DOHH2 (cell line): ENCODE measurements around the gene NUDT14.

Source experiments
- H3F3A ChIP-seq: fragments of 200-600 bp; sonication (generic), shearing (Covaris generic); 2 replicates; pipeline ENCODE4 v1.6.0; 2016; ENCODE audit warnings: antibody characterized with exemption, mild to moderate bottlenecking; ENCODE audit not compliant: control insufficient read depth, insufficient read depth
- H3K27ac ChIP-seq: fragments of 200-600 bp; sonication (generic); 2 replicates; pipeline ENCODE4 v1.5.1; 2014; ENCODE audit warnings: low read depth, mild to moderate bottlenecking, low read length, moderate library complexity
- H3K27me3 ChIP-seq: fragments of 200-600 bp; sonication (generic); 2 replicates; pipeline ENCODE4 v1.6.1; 2014; ENCODE audit warnings: mild to moderate bottlenecking, low read length, mixed read lengths; ENCODE audit not compliant: control insufficient read depth
- H3K36me3 ChIP-seq: fragments of 200-600 bp; sonication (generic); 2 replicates; pipeline ENCODE4 v1.6.1; 2014; ENCODE audit warnings: mild to moderate bottlenecking, low read length, moderate library complexity, mixed read lengths; ENCODE audit not compliant: control insufficient read depth
- H3K4me1 ChIP-seq: fragments of 200-600 bp; sonication (generic); 2 replicates; pipeline ENCODE4 v1.6.1; 2014; ENCODE audit warnings: mild to moderate bottlenecking, low read length, mixed read lengths; ENCODE audit not compliant: control insufficient read depth
- H3K4me2 ChIP-seq: fragments of 200-600 bp; sonication (generic); 2 replicates; pipeline ENCODE4 v1.6.0; 2014; ENCODE audit warnings: mild to moderate bottlenecking, low read length, moderate library complexity
- H3K4me3 ChIP-seq: fragments of 200-600 bp; sonication (generic); 2 replicates; pipeline ENCODE4 v1.5.1; 2014; ENCODE audit warnings: mild to moderate bottlenecking, low read length, mixed read lengths
- H3K79me2 ChIP-seq: fragments of 200-600 bp; sonication (generic); 2 replicates; pipeline ENCODE4 v1.6.1; 2014; ENCODE audit warnings: mild to moderate bottlenecking, low read length, mixed read lengths; ENCODE audit not compliant: control insufficient read depth
- H3K9me2 ChIP-seq: fragments of 200-600 bp; sonication (generic); replicated peaks from 2 replicates; pipeline ENCODE4 v1.6.1; 2014; ENCODE audit warnings: mild to moderate bottlenecking, low read length, mixed read lengths; ENCODE audit not compliant: control insufficient read depth
- H3K9me3 ChIP-seq: fragments of 200-600 bp; sonication (generic); 2 replicates; pipeline ENCODE4 v1.6.1; 2014; ENCODE audit warnings: antibody characterized with exemption, low read length, mixed read lengths; ENCODE audit not compliant: control insufficient read depth, insufficient read depth
- H4K20me1 ChIP-seq: fragments of 200-600 bp; sonication (generic); 2 replicates; pipeline ENCODE4 v1.6.0; 2014; ENCODE audit warnings: low read depth, mild to moderate bottlenecking, antibody characterized with exemption, low read length, moderate library complexity; ENCODE audit not compliant: control insufficient read depth, insufficient read depth
- CTCF ChIP-seq: fragments of 200-600 bp; sonication (generic); IDR thresholded peaks from one replicate; pipeline ENCODE4 v1.5.1; 2014; ENCODE audit warnings: antibody characterized with exemption, mild to moderate bottlenecking, low read depth, low read length; ENCODE audit not compliant: poor library complexity, severe bottlenecking
- EZH2phosphoT487 ChIP-seq: fragments of 200-600 bp; sonication (generic); IDR thresholded peaks from 2 replicates; pipeline ENCODE4 v1.6.1; 2017; ENCODE audit warnings: borderline replicate concordance, mild to moderate bottlenecking, antibody characterized with exemption, low read length, moderate library complexity, mixed read lengths

The NUDT14 gene

GRCh38 chr14:105171004-105171673, 10.0 kb downstream of the NUDT14 start:
- peaks cover 38% of the 10 kb centered on the region for H3K27me3 ChIP-seq
- H3K27ac ChIP-seq: no peak overlapping the region
- TF ChIP-seq CTCF (no peak), EZH2phosphoT487 (no peak)
- no peaks in the 10 kb centered on the region for H3K9me2 ChIP-seq
- H4K20me1 ChIP-seq: peaks cover 4% of the 10 kb centered on the region; the same call in 1 of the 2 replicates
- peaks cover 37% of the 10 kb centered on the region for H3K4me1 ChIP-seq
- H3K79me2 ChIP-seq: no peaks in the 10 kb centered on the region
- H3F3A ChIP-seq: no peaks in the 10 kb centered on the region
- H3K4me3 ChIP-seq: no peak overlapping the region
- no peaks in the 10 kb centered on the region for H3K36me3 ChIP-seq
- no peaks in the 10 kb centered on the region for H3K9me3 ChIP-seq
- H3K4me2 ChIP-seq: 0 out of 2 replicates have a peak overlapping the region, but pooled peaks have one; percentile 26

GRCh38 chr14:105169776-105170655, 11.1 kb downstream of the NUDT14 start:
- no peak overlapping the region for H3K27ac ChIP-seq
- H3K27me3 ChIP-seq: peaks cover 38% of the 10 kb centered on the region
- no peak for TF ChIP-seq EZH2phosphoT487
- no peak for TF ChIP-seq CTCF

GRCh38 chr14:105168979-105169507, 12.1 kb downstream of the NUDT14 start:
- no peak overlapping the region for H3K27ac ChIP-seq
- peak overlapping the region; percentile 58 for H3K4me3 ChIP-seq
- peak overlapping the region; percentile 61 for H3K4me2 ChIP-seq

More at GRCh38 chr14:105169776-105170655, 11.1 kb downstream of the NUDT14 start:
- Histone ChIP-seq H3K4me1 (peaks cover 26% of the 10 kb centered on the region), H3K9me3 (no peaks in the 10 kb centered on the region), H3K4me3 (no peak overlapping the region), H3K36me3 (no peaks in the 10 kb centered on the region), H4K20me1 (peaks cover 4% of the 10 kb centered on the region; the same call in 1 of the 2 replicates), H3F3A (no peaks in the 10 kb centered on the region), H3K79me2 (no peaks in the 10 kb centered on the region), H3K4me2 (no peak overlapping the region), H3K9me2 (no peaks in the 10 kb centered on the region)

More at GRCh38 chr14:105168979-105169507, 12.1 kb downstream of the NUDT14 start:
- Histone ChIP-seq H3K27me3 (peaks cover 38% of the 10 kb centered on the region), H3K79me2 (no peaks in the 10 kb centered on the region), H3F3A (no peaks in the 10 kb centered on the region), H3K36me3 (no peaks in the 10 kb centered on the region), H4K20me1 (peaks cover 4% of the 10 kb centered on the region; the same call in 1 of the 2 replicates), H3K4me1 (peaks cover 16% of the 10 kb centered on the region), H3K9me3 (no peaks in the 10 kb centered on the region), H3K9me2 (no peaks in the 10 kb centered on the region)
- no peak; the same call in 1 of the 2 replicates for TF ChIP-seq EZH2phosphoT487
- TF ChIP-seq CTCF: peak; percentile 82
